ENCODE data around the gene SKA2. TPM values are rescaled to one million over a fixed set of nuclear protein-coding genes. Genes with fewer than 3 reads are reported as not detected.

Gene SKA2
- total and polyA plus RNA-seq, 9 of the 15 experiments (the other 6 are each of a cell fraction or from before 2014, with no cell fraction given) = 58.1 to 183 (median 133) TPM

DNA sequence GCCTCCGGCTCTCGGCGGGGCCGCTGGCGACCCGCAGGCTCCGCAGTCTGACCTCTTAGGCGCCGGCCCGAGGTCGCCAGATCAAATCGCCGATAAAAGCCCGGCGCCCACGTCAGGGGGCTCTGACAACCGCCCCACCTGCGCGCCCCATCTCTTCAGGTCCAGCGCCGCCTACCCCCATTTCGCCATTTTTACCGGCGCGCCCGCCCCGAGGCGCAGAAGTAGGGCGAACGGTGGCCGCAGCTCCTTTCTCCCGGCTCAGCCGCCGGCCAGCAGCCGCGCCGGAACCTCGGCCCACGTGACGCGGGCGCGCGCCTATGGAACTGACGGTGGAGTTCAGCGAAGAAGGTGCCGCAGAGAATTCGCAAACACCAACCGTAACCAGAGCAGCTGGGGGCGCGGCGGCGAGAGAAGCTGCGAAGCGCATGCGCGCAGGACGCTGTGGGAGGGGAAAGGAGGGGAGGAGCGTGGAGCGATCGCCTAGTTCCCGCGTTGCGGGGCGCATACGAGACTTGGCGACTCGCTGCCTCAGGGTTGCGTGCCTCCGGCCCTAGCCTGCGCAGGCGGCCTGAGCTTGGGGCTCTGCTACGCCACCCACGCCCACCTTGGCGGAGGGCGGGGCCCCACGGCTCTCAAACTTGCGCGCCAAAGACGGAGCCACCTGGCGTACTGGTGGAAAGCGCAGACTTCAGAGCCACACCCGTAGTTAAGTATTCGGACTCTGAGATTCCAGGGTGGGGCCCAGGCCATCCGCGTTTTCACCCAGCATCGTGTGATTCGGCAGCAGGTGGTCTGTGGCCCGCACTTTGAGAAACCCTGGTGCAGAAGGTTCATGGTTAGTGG is 48.3 kb downstream of the SKA2 start, which contains the start of gene TRIM37 (continued):
- TF ChIP-seq ATF3 (IDR thresholded peaks at IDR 0.05) (no peak; the same call in 1 of the 2 replicates), ATF3 (CRISPR knock-in tag; conservative IDR thresholded peaks at IDR 0.05) (no peak), ARID2 (IDR thresholded peaks at IDR 0.05) (no peak; the same call in 1 of the 2 replicates), ZNF79 (CRISPR knock-in tag; IDR thresholded peaks at IDR 0.05; ENCODE audit: low read depth) (no peak), RCOR1 (IDR thresholded peaks at IDR 0.05; ENCODE audit: borderline replicate concordance in 1 of 2, low read depth in 2 of 2, low read length in 2 of 2) (peak in 1 of 2 experiments; percentile 84; a peak in 2 of 4 replicates), ZNF282 (CRISPR knock-in tag; IDR thresholded peaks at IDR 0.05) (0 out of 2 replicates have a peak, but pooled peaks have one; percentile 24), BHLHE40 (IDR thresholded peaks at IDR 0.05; ENCODE audit: low read length) (peak; percentile 68), C11orf30 (IDR thresholded peaks at IDR 0.05; ENCODE audit: low read depth) (no peak; the same call in 1 of the 2 replicates), BACH1 (tag; IDR thresholded peaks at IDR 0.05) (no peak), POU5F1 (IDR thresholded peaks at IDR 0.05; ENCODE audit: borderline replicate concordance, low read depth, low read length, partially characterized antibody) (no peak), ZNF224 (CRISPR knock-in tag; IDR thresholded peaks at IDR 0.05) (peak; percentile 94), ZFP30 (CRISPR knock-in tag; IDR thresholded peaks at IDR 0.05; ENCODE audit: borderline replicate concordance) (no peak), PBX2 (CRISPR knock-in tag; IDR thresholded peaks at IDR 0.05; ENCODE audit: low read depth) (no peak), PBX2 (tag; conservative IDR thresholded peaks at IDR 0.05; ENCODE audit: low read depth) (no peak), ZNF695 (CRISPR knock-in tag; IDR thresholded peaks at IDR 0.05) (no peak), ZNF830 (CRISPR knock-in tag; IDR thresholded peaks at IDR 0.05) (no peak), CEBPG (CRISPR knock-in tag; IDR thresholded peaks at IDR 0.05) (0 out of 2 replicates have a peak, but pooled peaks have one; percentile 59), CEBPG (tag; conservative IDR thresholded peaks at IDR 0.05 in 1 of 2, IDR thresholded peaks at IDR 0.05 in 1 of 2) (no peak), ZNF785 (CRISPR knock-in tag; IDR thresholded peaks at IDR 0.05) (no peak), ZNF133 (CRISPR knock-in tag; IDR thresholded peaks at IDR 0.05) (no peak)
- TF ChIP-seq, protein P1, sequence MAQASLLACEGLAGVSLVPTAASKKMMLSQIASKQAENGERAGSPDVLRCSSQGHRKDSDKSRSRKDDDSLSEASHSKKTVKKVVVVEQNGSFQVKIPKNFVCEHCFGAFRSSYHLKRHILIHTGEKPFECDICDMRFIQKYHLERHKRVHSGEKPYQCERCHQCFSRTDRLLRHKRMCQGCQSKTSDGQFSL (CRISPR knock-in tag; IDR thresholded peaks at IDR 0.05) = no peak
- TF ChIP-seq, protein P1 (tag; IDR thresholded peaks at IDR 0.05) = no peak
- TF ChIP-seq, protein P2, sequence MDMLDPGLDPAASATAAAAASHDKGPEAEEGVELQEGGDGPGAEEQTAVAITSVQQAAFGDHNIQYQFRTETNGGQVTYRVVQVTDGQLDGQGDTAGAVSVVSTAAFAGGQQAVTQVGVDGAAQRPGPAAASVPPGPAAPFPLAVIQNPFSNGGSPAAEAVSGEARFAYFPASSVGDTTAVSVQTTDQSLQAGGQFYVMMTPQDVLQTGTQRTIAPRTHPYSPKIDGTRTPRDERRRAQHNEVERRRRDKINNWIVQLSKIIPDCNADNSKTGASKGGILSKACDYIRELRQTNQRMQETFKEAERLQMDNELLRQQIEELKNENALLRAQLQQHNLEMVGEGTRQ (CRISPR knock-in tag; IDR thresholded peaks at IDR 0.05) = peak; percentile 99

Measured in K562 (cell line).